Left lung (tissue), 10 donors: ENCODE measurements around the gene ZBTB20. TPM values are rescaled to one million over a fixed set of nuclear protein-coding genes. Genes with fewer than 3 reads are reported as not detected.

ENCODE experiments used
- ATAC-seq: fragments of 200-7000 bp; cut with Tn5 transposase; one replicate; pipeline ENCODE4 v1.9.1; 2020; ENCODE audit warnings: moderate library complexity
- DNase-seq, 4 donors: peaks; one replicate each; pipeline ENCODE4 v3.0.0-alpha.2; 2013 to 2020
- H3K27ac ChIP-seq, 2 donors: fragments of 200-600 bp; sonication (generic) in 1 of 2; one replicate each; pipeline versions ENCODE4 v1.5.0 to v1.8.0; 2020 to 2021
- H3K27me3 ChIP-seq, 2 donors: fragments of 200-600 bp; sonication (generic) in 1 of 2; one replicate each; pipeline versions ENCODE4 v1.5.0 to v1.8.0; 2020 to 2021
- H3K36me3 ChIP-seq, 2 donors: fragments of 200-600 bp; sonication (generic) in 1 of 2; one replicate each; pipeline versions ENCODE4 v1.5.0 to v1.8.0; 2020 to 2021
- H3K4me1 ChIP-seq, 2 donors: fragments of 200-600 bp; one replicate each; pipeline ENCODE4 v1.8.0; 2021
- H3K4me3 ChIP-seq, 2 donors: fragments of 200-600 bp; sonication (generic) in 1 of 2; one replicate each; pipeline versions ENCODE4 v1.5.0 to v1.8.0; 2020 to 2021; ENCODE audit warnings: mild to moderate bottlenecking in 1 of 2
- H3K9me3 ChIP-seq, 2 donors: fragments of 200-600 bp; sonication (generic) in 1 of 2; one replicate each; pipeline versions ENCODE4 v1.5.0 to v1.8.0; 2020 to 2021
- intact Hi-C, 2 donors: fragments of 100-400 bp; cut with DNase I; formaldehyde crosslinking; loops; one replicate each; pipeline versions ENCODE4 v1.11.2 to v1.14.2; 2022
- polyA plus RNA-seq, 6 donors: library from polyadenylated mRNA; unstranded; fragments of 120-200 nt; gene quantifications; one replicate each; pipeline ENCODE4 v1.2.1, GENCODE V29; 2013; ENCODE audit not compliant: insufficient read length in 6 of 6
- total RNA-seq, 2 donors: library from RNA; stranded (reverse); fragmentation: NEBNext Ultra II Directional; extraction: Animal tissue kit (Norgen Biotek cat#: 25700); gene quantifications; one replicate each; pipeline ENCODE4 v1.2.1, GENCODE V29; 2021
- TF ChIP-seq, protein P1 (sequence below), 2 donors: fragments of 200-600 bp; sonication (generic) in 1 of 2; IDR thresholded peaks; one replicate each; pipeline versions ENCODE4 v1.5.0 to v1.8.0; 2021; ENCODE audit warnings: antibody characterized with exemption in 2 of 2
- donor health status: DM: no; HTN: yes; CAD: no.
- donor health status: DM: no; HTN: no; CAD: no.

ZBTB20 gene
- total and polyA plus RNA-seq, 8 donors = 1.1 to 63.5 (median 6.0) TPM

DNA sequence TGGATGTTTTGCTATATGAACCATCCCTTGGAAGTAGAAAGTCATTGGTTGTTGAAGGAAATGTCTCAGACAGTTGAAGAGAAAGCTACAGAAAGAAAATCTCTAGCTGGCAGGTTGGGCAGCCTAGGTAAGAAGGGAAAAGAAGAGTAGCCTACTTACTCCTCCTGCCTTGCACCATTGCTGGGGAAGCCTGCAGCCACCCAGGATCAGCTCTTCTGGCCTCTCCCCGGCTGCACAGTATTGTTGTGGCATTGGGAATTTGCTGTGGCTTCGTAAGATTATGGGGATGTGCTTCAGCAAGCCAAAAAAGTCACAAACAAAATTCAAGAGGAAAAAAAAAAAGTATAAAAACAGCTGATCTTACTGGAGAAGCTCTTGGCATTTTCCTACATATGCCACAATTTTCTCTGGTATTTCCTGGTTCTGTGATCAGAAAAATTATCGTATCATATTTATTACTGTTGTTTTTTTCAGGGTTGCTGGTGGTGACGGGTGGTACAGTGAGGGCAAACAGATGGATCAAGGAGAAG, 699.1 kb downstream of the ZBTB20 start:
- H3K27me3 ChIP-seq = no peaks in the 10 kb centered on the region
- H3K4me1 ChIP-seq = peaks cover 0 to 19% of the 10 kb centered on the region in 2 donors
- intact Hi-C loops = no loop called here
- no peak overlapping the region for H3K4me3 ChIP-seq
- no peaks in the 10 kb centered on the region for H3K9me3 ChIP-seq
- TF ChIP-seq, protein P1, sequence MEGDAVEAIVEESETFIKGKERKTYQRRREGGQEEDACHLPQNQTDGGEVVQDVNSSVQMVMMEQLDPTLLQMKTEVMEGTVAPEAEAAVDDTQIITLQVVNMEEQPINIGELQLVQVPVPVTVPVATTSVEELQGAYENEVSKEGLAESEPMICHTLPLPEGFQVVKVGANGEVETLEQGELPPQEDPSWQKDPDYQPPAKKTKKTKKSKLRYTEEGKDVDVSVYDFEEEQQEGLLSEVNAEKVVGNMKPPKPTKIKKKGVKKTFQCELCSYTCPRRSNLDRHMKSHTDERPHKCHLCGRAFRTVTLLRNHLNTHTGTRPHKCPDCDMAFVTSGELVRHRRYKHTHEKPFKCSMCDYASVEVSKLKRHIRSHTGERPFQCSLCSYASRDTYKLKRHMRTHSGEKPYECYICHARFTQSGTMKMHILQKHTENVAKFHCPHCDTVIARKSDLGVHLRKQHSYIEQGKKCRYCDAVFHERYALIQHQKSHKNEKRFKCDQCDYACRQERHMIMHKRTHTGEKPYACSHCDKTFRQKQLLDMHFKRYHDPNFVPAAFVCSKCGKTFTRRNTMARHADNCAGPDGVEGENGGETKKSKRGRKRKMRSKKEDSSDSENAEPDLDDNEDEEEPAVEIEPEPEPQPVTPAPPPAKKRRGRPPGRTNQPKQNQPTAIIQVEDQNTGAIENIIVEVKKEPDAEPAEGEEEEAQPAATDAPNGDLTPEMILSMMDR (IDR thresholded peaks at IDR 0.05) = no peak
- H3K36me3 ChIP-seq = no peaks in the 10 kb centered on the region
- no peak overlapping the region for H3K27ac ChIP-seq
- ATAC-seq (no peak), DNase-seq (no peak)

- DNase-seq = no peak
- ATAC-seq = peak; percentile 35
- no peak overlapping the region for H3K27ac ChIP-seq
- H3K27me3 ChIP-seq = no peaks in the 10 kb centered on the region
- H3K9me3 ChIP-seq = no peaks in the 10 kb centered on the region
- H3K36me3 ChIP-seq = no peaks in the 10 kb centered on the region
- H3K4me1 ChIP-seq = peaks cover 1 to 19% of the 10 kb centered on the region in 2 donors
- H3K4me3 ChIP-seq = no peak overlapping the region
- intact Hi-C loops = no loop called here
- TF ChIP-seq, protein P1 (IDR thresholded peaks at IDR 0.05) = no peak
These were observed 699.5 kb downstream of the ZBTB20 start for GRCh38 chr3:114447545-114447944.

DNA sequence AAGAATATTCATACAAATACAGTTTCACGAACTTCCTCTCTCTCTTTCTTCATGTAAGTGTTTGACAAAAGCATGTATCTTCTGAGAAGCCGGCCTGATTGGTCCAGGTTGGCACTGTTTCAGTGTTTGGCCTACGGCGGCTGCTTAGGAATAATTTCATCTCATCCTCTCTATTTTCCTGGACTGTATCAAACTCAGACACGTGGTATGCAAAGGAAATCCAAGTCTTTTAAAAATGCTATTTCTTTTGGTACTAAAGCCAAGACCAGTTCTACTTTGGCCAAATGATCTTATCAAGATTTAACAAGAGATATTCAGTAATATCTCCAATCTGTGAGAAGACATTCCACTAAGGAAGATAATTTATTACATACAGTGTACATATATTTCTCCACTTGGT, 700.5 kb downstream of the ZBTB20 start:
- H3K4me3 ChIP-seq = no peak overlapping the region
- no peak for DNase-seq
- no peaks in the 10 kb centered on the region for H3K9me3 ChIP-seq
- intact Hi-C loops = no loop called here
- TF ChIP-seq, protein P1 (IDR thresholded peaks at IDR 0.05) = no peak
- H3K27me3 ChIP-seq = no peaks in the 10 kb centered on the region
- no peaks in the 10 kb centered on the region for H3K36me3 ChIP-seq
- ATAC-seq = no peak
- H3K27ac ChIP-seq = no peak overlapping the region
- peaks cover 7 to 24% of the 10 kb centered on the region in 2 donors for H3K4me1 ChIP-seq

- Histone ChIP-seq H3K36me3 (no peaks in the 10 kb centered on the region), H3K4me3 (no peak overlapping the region), H3K4me1 (peaks cover 7 to 18% of the 10 kb centered on the region in 2 donors), H3K27me3 (no peaks in the 10 kb centered on the region), H3K9me3 (no peaks in the 10 kb centered on the region), H3K27ac (no peak overlapping the region)
- intact Hi-C loops = no loop called here
- DNase-seq (no peak), ATAC-seq (no peak)
- TF ChIP-seq, protein P1 (IDR thresholded peaks at IDR 0.05) = no peak
These were observed 701.9 kb downstream of the ZBTB20 start for GRCh38 chr3:114445233-114445632.

GRCh38 chr3:114444216-114444615, 702.9 kb downstream of the ZBTB20 start:
- no peak for ATAC-seq
- Histone ChIP-seq H3K27ac (no peak overlapping the region), H3K4me3 (no peak overlapping the region), H3K27me3 (no peaks in the 10 kb centered on the region), H3K36me3 (no peaks in the 10 kb centered on the region), H3K9me3 (no peaks in the 10 kb centered on the region), H3K4me1 (peaks cover 7 to 18% of the 10 kb centered on the region in 2 donors)
- intact Hi-C loops = no loop called here
- DNase-seq = no peak
- TF ChIP-seq, protein P1 (IDR thresholded peaks at IDR 0.05) = no peak
